Lung (tissue), 12 donors: ENCODE measurements around the gene CIAO3. TPM values are rescaled to one million over a fixed set of nuclear protein-coding genes. Genes with fewer than 3 reads are reported as not detected.

Source experiments
- ATAC-seq: fragments of 200-7000 bp; cut with Tn5 transposase; one replicate; pipeline ENCODE4 v1.9.1; 2020; ENCODE audit warnings: moderate number of reproducible peaks; ENCODE audit not compliant: insufficient read depth, low FRiP score
- DNase-seq, 3 donors: peaks; one replicate each; pipeline ENCODE4 v3.0.0-alpha.2; 2013 to 2017
- H3K27ac ChIP-seq, 2 donors: one replicate each; pipeline ENCODE4 v1.5.1; 2013; ENCODE audit warnings: mild to moderate bottlenecking in 2 of 2, moderate library complexity in 2 of 2, control low read depth in 1 of 2, inconsistent platforms in 1 of 2, low read depth in 1 of 2, low read length in 1 of 2
- H3K27me3 ChIP-seq, 3 donors: one replicate each; pipeline ENCODE4 v1.5.1; 2013; ENCODE audit warnings: low read length in 2 of 3; ENCODE audit not compliant: control insufficient read depth in 3 of 3, insufficient read depth in 3 of 3
- H3K36me3 ChIP-seq, 4 donors: one replicate each; pipeline ENCODE4 v1.5.1; 2013; ENCODE audit warnings: low read length in 4 of 4, mild to moderate bottlenecking in 1 of 4, moderate library complexity in 1 of 4; ENCODE audit not compliant: control insufficient read depth in 4 of 4, insufficient read depth in 4 of 4
- H3K4me1 ChIP-seq, 5 donors: one replicate each; pipeline ENCODE4 v1.5.1; 2013; ENCODE audit warnings: low read length in 5 of 5, mild to moderate bottlenecking in 2 of 5, moderate library complexity in 1 of 5; ENCODE audit not compliant: control insufficient read depth in 5 of 5, insufficient read depth in 5 of 5
- H3K4me3 ChIP-seq: one replicate; pipeline ENCODE4 v1.5.1; 2013; ENCODE audit warnings: mild to moderate bottlenecking, control low read depth, moderate library complexity
- H3K9ac ChIP-seq, 2 donors: one replicate each; pipeline ENCODE4 v1.5.1; 2013; ENCODE audit warnings: low read length in 2 of 2, control low read depth in 1 of 2; ENCODE audit not compliant: insufficient read depth in 1 of 2
- H3K9me3 ChIP-seq, 4 donors: one replicate each; pipeline ENCODE4 v1.5.1; 2013; ENCODE audit warnings: low read length in 3 of 4, mild to moderate bottlenecking in 1 of 4, moderate library complexity in 1 of 4; ENCODE audit not compliant: control insufficient read depth in 4 of 4, insufficient read depth in 3 of 4
- CTCF ChIP-seq: IDR thresholded peaks from 2 replicates; pipeline ENCODE4 v1.5.1; 2012; ENCODE audit warnings: mild to moderate bottlenecking; ENCODE audit errors: control extremely low read depth, extremely low read depth
- WGBS, 2 donors: extraction: QIAGEN DNeasy Blood & Tissue Kit; methylation state at CpG; one replicate each; pipeline ENCODE4 v1.1.7; 2013; 5-methylcytosine and 5-hydroxymethylcytosine counted together
- polyA plus RNA-seq, 2 donors: library from polyadenylated mRNA; stranded (reverse); fragments of 200-250 nt; gene quantifications; one replicate each; pipeline ENCODE4 v1.2.1, GENCODE V29; 2013
- total RNA-seq, 2 donors: library from RNA; depleted of rRNA in 1 of 2; stranded (reverse); fragments of >200 nt in 1 of 2; gene quantifications; one replicate each; pipeline ENCODE4 v1.2.1, GENCODE V29; 2014 to 2021
- donor health status: control.
- donor health status: control.
- donor health status: Bipolar disorder and iron deficiency.
- donor health status: healthy.
- donor health status: DM: yes; HTN: yes; CAD: no.

Gene CIAO3
- total and polyA plus RNA-seq, 4 donors = 21.0 to 40.6 (median 30.7) TPM

GRCh38 chr16:732936-733335, 7.9 kb downstream of the CIAO3 start:
- ATAC-seq (no peak), DNase-seq (no peak)

GRCh38 chr16:732332-732731, 8.5 kb downstream of the CIAO3 start:
- TF ChIP-seq CTCF = no peak
- ATAC-seq (no peak), DNase-seq (no peak)
- Histone ChIP-seq H3K9ac (no peak overlapping the region), H3K9me3 (no peaks in the 10 kb centered on the region), H3K27me3 (peaks cover 0 to 3% (median 2%) of the 10 kb centered on the region in 3 donors), H3K27ac (no peak overlapping the region), H3K4me1 (peaks cover 0 to 7% (median 3%) of the 10 kb centered on the region in 5 donors), H3K36me3 (peaks cover 5 to 52% (median 11%) of the 10 kb centered on the region in 4 donors), H3K4me3 (no peak overlapping the region)
- WGBS, 2 donors = 94 to 95% methylated on average over 12 of the region's 12 CpGs

More at GRCh38 chr16:732936-733335, 7.9 kb downstream of the CIAO3 start:
- Histone ChIP-seq H3K9me3 (no peaks in the 10 kb centered on the region), H3K4me3 (no peak overlapping the region), H3K4me1 (peaks cover 0 to 5% (median 3%) of the 10 kb centered on the region in 5 donors), H3K27me3 (no peaks in the 10 kb centered on the region), H3K27ac (no peak overlapping the region), H3K36me3 (peaks cover 5 to 57% (median 12%) of the 10 kb centered on the region in 4 donors), H3K9ac (no peak overlapping the region)
- TF ChIP-seq CTCF = no peak
- WGBS, 2 donors = 92% methylated on average over 13 of the region's 13 CpGs

GRCh38 chr16:730666-731509, 9.9 kb downstream of the CIAO3 start:
- H3K4me3 ChIP-seq = no peak overlapping the region
- TF ChIP-seq CTCF = no peak
- H3K36me3 ChIP-seq = peaks cover 4 to 42% (median 9%) of the 10 kb centered on the region in 4 donors
- peaks cover 0 to 9% (median 3%) of the 10 kb centered on the region in 5 donors for H3K4me1 ChIP-seq
- ATAC-seq (no peak), DNase-seq (no peak)
- H3K9me3 ChIP-seq = no peaks in the 10 kb centered on the region
- no peak overlapping the region for H3K9ac ChIP-seq
- WGBS, 2 donors = 90 to 91% methylated on average over 22 of the region's 22 CpGs
- no peak overlapping the region for H3K27ac ChIP-seq
- H3K27me3 ChIP-seq = peaks cover 0 to 7% (median 4%) of the 10 kb centered on the region in 3 donors
